Islet precursor cell (in vitro differentiated cells): ENCODE data around the gene INPP5K.

Experiments used
- DNase-seq: peaks from one replicate; pipeline ENCODE4 v3.0.0-alpha.2; 2018

INPP5K gene

GRCh38 chr17:1505586-1505985 lies 10.8 kb downstream of the INPP5K start:
- no peak for DNase-seq

GRCh38 chr17:1504866-1505265 lies 11.5 kb downstream of the INPP5K start:
- no peak for DNase-seq

- DNase-seq, result no peak
Measured at GRCh38 chr17:1503699-1504098, 12.7 kb downstream of the INPP5K start.

GRCh38 chr17:1498869-1499268 lies 17.5 kb downstream of the INPP5K start:
- no peak for DNase-seq

GRCh38 chr17:1498233-1498632 lies 18.2 kb downstream of the INPP5K start:
- no peak for DNase-seq

- no peak for DNase-seq
Measured at GRCh38 chr17:1497831-1498230, 18.6 kb downstream of the INPP5K start.

- no peak for DNase-seq
Measured at GRCh38 chr17:1496869-1497268, 19.5 kb downstream of the INPP5K start.

GRCh38 chr17:1495265-1495989 lies 21.0 kb downstream of the INPP5K start:
- DNase-seq, result no peak

- no peak for DNase-seq
Measured at GRCh38 chr17:1494736-1495253, 21.6 kb downstream of the INPP5K start.

GRCh38 chr17:1494203-1494602 lies 22.2 kb downstream of the INPP5K start:
- no peak for DNase-seq

GRCh38 chr17:1493291-1493980 lies 23.0 kb downstream of the INPP5K start:
- no peak for DNase-seq

- DNase-seq, result peak; percentile 87
Measured at GRCh38 chr17:1492249-1493206, 23.9 kb downstream of the INPP5K start, which contains the start of gene MYO1C. Gene MYO1C (minus strand): TSS chr17:1492686. CDS start chr17:1492487, 199 bp downstream.

- DNase-seq, result peak; percentile 68
Measured at GRCh38 chr17:1491443-1492248, 24.8 kb downstream of the INPP5K start.

GRCh38 chr17:1490643-1491442 lies 25.6 kb downstream of the INPP5K start:
- DNase-seq, result peak; percentile 84

GRCh38 chr17:1488826-1489270 lies 27.6 kb downstream of the INPP5K start:
- DNase-seq, result no peak

GRCh38 chr17:1487939-1488825 lies 28.2 kb downstream of the INPP5K start:
- peak; percentile 97 for DNase-seq

- peak; percentile 96 for DNase-seq
Measured at GRCh38 chr17:1486802-1487695, 29.4 kb downstream of the INPP5K start.

GRCh38 chr17:1485423-1486376 lies 30.7 kb downstream of the INPP5K start:
- DNase-seq, result peak; percentile 93
